ENCODE results near the gene LMO1. TPM values are rescaled to one million over a fixed set of nuclear protein-coding genes. Genes with fewer than 3 reads are reported as not detected.

Gene LMO1
- total RNA-seq, 4 donors from 2014 or later, result not detected

- no peak for DNase-seq (ENCODE audit: low spot score in 2 of 2)
- Histone ChIP-seq H3K27ac (no peak overlapping the region), H3K36me3 (no peaks in the 10 kb centered on the region), H3K9me3 (no peaks in the 10 kb centered on the region), H3K27me3 (no peaks in the 10 kb centered on the region), H3K4me1 (no peaks in the 10 kb centered on the region), H3K4me3 (no peak overlapping the region)
- WGBS, 2 donors, result 83 to 88% methylated on average over 5 of the region's 5 CpGs
- TF ChIP-seq EP300 (IDR thresholded peaks at IDR 0.05) (no peak), POLR2A (IDR thresholded peaks at IDR 0.05) (no peak), CTCF (IDR thresholded peaks at IDR 0.05) (no peak)
Measured at GRCh38 chr11:8252388-8252787, 11.3 kb downstream of the LMO1 start.

- H3K27me3 ChIP-seq, result no peaks in the 10 kb centered on the region
- H3K4me3 ChIP-seq, result no peak overlapping the region
- H3K9me3 ChIP-seq, result no peaks in the 10 kb centered on the region
- H3K36me3 ChIP-seq, result no peaks in the 10 kb centered on the region
- H3K4me1 ChIP-seq, result no peaks in the 10 kb centered on the region
- TF ChIP-seq EP300 (IDR thresholded peaks at IDR 0.05) (no peak), POLR2A (IDR thresholded peaks at IDR 0.05) (no peak), CTCF (IDR thresholded peaks at IDR 0.05) (no peak)
- DNase-seq (ENCODE audit: low spot score in 2 of 2), result peak in 1 of 2 donors; percentile 8
- no peak overlapping the region for H3K27ac ChIP-seq
- 79 to 86% methylated on average over 10 of the region's 10 CpGs for WGBS, 2 donors
Measured at GRCh38 chr11:8251616-8252295, 11.9 kb downstream of the LMO1 start.

- peak in 1 of 2 donors; percentile 9 for DNase-seq (ENCODE audit: low spot score in 2 of 2)
- Histone ChIP-seq H3K4me1 (no peaks in the 10 kb centered on the region), H3K9me3 (no peaks in the 10 kb centered on the region), H3K4me3 (no peak overlapping the region), H3K36me3 (no peaks in the 10 kb centered on the region), H3K27ac (no peak overlapping the region), H3K27me3 (no peaks in the 10 kb centered on the region)
- TF ChIP-seq CTCF (IDR thresholded peaks at IDR 0.05), result no peak
- no peak for TF ChIP-seq POLR2A (IDR thresholded peaks at IDR 0.05)
- TF ChIP-seq EP300 (IDR thresholded peaks at IDR 0.05), result no peak
- 78 to 82% methylated on average over 11 of the region's 11 CpGs for WGBS, 2 donors
Measured at GRCh38 chr11:8250981-8251615, 12.6 kb downstream of the LMO1 start.

GRCh38 chr11:8250434-8250833 is 13.2 kb downstream of the LMO1 start:
- H3K27me3 ChIP-seq, result no peaks in the 10 kb centered on the region
- H3K36me3 ChIP-seq, result no peaks in the 10 kb centered on the region
- DNase-seq (ENCODE audit: low spot score in 2 of 2), result no peak
- H3K4me1 ChIP-seq, result no peaks in the 10 kb centered on the region
- no peak overlapping the region for H3K4me3 ChIP-seq
- TF ChIP-seq EP300 (IDR thresholded peaks at IDR 0.05) (no peak), CTCF (IDR thresholded peaks at IDR 0.05) (no peak), POLR2A (IDR thresholded peaks at IDR 0.05) (no peak)
- WGBS, 2 donors, result 50 to 53% methylated on average over 5 of the region's 5 CpGs
- no peaks in the 10 kb centered on the region for H3K9me3 ChIP-seq
- H3K27ac ChIP-seq, result no peak overlapping the region

GRCh38 chr11:8249482-8249881 is 14.2 kb downstream of the LMO1 start:
- no peak for DNase-seq (ENCODE audit: low spot score in 2 of 2)
- WGBS, 2 donors, result 59 to 63% methylated on average over 6 of the region's 6 CpGs
- Histone ChIP-seq H3K9me3 (no peaks in the 10 kb centered on the region), H3K4me1 (no peaks in the 10 kb centered on the region), H3K36me3 (no peaks in the 10 kb centered on the region), H3K27me3 (no peaks in the 10 kb centered on the region), H3K27ac (no peak overlapping the region), H3K4me3 (no peak overlapping the region)
- TF ChIP-seq EP300 (IDR thresholded peaks at IDR 0.05) (no peak), POLR2A (IDR thresholded peaks at IDR 0.05) (no peak), CTCF (IDR thresholded peaks at IDR 0.05) (no peak)
